PC-9 (cell line): ENCODE results near the gene XXYLT1.

ENCODE experiments used
- EZH2 ChIP-seq: fragments of 200-600 bp; sonication (generic); IDR thresholded peaks from 2 replicates; pipeline ENCODE4 v1.8.0; 2017; ENCODE audit warnings: antibody characterized with exemption, low read depth
- TF ChIP-seq, protein P1 (sequence below): fragments of 200-600 bp; sonication (generic); conservative IDR thresholded peaks from 2 replicates; pipeline ENCODE4 v1.6.1; 2017; ENCODE audit warnings: mixed run types, antibody characterized with exemption, mild to moderate bottlenecking, moderate library complexity

DNA sequence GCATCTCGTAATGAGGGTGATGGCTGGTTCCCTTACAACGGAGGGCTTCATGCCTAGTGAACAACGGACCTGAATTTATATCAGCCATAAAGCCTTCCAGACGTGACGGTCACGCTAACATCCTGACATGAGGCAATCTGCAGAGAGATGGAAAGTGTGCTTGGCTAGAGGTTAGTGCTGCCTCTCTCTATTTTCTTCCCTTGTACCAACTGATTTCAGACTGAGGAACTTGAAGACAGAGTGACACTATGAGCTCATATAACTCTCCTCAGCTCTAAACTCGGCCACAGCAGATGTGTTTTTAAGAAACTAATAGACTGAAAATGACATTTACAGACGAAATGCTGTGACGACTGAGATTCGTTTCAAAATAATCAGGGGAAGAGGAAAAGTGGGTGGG lies 122.4 kb downstream of the XXYLT1 start:
- no peak for TF ChIP-seq EZH2
- TF ChIP-seq, protein P1, sequence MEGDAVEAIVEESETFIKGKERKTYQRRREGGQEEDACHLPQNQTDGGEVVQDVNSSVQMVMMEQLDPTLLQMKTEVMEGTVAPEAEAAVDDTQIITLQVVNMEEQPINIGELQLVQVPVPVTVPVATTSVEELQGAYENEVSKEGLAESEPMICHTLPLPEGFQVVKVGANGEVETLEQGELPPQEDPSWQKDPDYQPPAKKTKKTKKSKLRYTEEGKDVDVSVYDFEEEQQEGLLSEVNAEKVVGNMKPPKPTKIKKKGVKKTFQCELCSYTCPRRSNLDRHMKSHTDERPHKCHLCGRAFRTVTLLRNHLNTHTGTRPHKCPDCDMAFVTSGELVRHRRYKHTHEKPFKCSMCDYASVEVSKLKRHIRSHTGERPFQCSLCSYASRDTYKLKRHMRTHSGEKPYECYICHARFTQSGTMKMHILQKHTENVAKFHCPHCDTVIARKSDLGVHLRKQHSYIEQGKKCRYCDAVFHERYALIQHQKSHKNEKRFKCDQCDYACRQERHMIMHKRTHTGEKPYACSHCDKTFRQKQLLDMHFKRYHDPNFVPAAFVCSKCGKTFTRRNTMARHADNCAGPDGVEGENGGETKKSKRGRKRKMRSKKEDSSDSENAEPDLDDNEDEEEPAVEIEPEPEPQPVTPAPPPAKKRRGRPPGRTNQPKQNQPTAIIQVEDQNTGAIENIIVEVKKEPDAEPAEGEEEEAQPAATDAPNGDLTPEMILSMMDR: no peak
